ENCODE data around the gene SLC35F6.
"Not testable (repeated sequence)": the region's sequence is repeated elsewhere in the genome, so short reads cannot be mapped to it uniquely, and the experiment has no call there.

The SLC35F6 gene

GRCh38 chr2:26780203-26780760, 16.2 kb downstream of the SLC35F6 start:
- DNase-seq, result no peak

- no peak for DNase-seq
These were observed 19.0 kb downstream of the SLC35F6 start for GRCh38 chr2:26782876-26783704.

- no peak for DNase-seq
These were observed 20.6 kb downstream of the SLC35F6 start for GRCh38 chr2:26784570-26785234.

GRCh38 chr2:26785431-26786206, 21.5 kb downstream of the SLC35F6 start, which contains the start of gene CENPA:
CENPA (plus strand) TSS chr2:26786056; CDS start chr2:26786197, 141 bp downstream.
- DNase-seq, result peak in 55 of 56 donors; percentile 29 to 97 (median 91)

GRCh38 chr2:26786207-26787028, 22.3 kb downstream of the SLC35F6 start:
- no peak for DNase-seq

- no peak for DNase-seq
These were observed 28.6 kb downstream of the SLC35F6 start for GRCh38 chr2:26792720-26793119.

GRCh38 chr2:26793518-26793917, 29.4 kb downstream of the SLC35F6 start:
- DNase-seq, result no peak

- DNase-seq, result not testable (repeated sequence)
These were observed 31.1 kb downstream of the SLC35F6 start for GRCh38 chr2:26795135-26795534.

GRCh38 chr2:26801328-26801727, 37.2 kb downstream of the SLC35F6 start:
- no peak for DNase-seq

- DNase-seq, result no peak
These were observed 37.7 kb downstream of the SLC35F6 start for GRCh38 chr2:26801796-26802195.

- DNase-seq, result no peak
These were observed 41.2 kb downstream of the SLC35F6 start for GRCh38 chr2:26805241-26805676.

GRCh38 chr2:26807788-26808460, 43.8 kb downstream of the SLC35F6 start:
- DNase-seq, result peak in 8 of 56 donors; percentile 2 to 24 (median 12)

GRCh38 chr2:26809211-26809610, 45.1 kb downstream of the SLC35F6 start:
- no peak for DNase-seq

GRCh38 chr2:26809876-26810577, 45.9 kb downstream of the SLC35F6 start:
- DNase-seq, result peak in 5 of 56 donors; percentile 5 to 38 (median 22)

- peak in 1 of 56 donors; percentile 8 for DNase-seq
These were observed 47.2 kb downstream of the SLC35F6 start for GRCh38 chr2:26811261-26811660.

- no peak for DNase-seq
These were observed 48.0 kb downstream of the SLC35F6 start for GRCh38 chr2:26811791-26812694.

- DNase-seq, result no peak
These were observed 48.6 kb downstream of the SLC35F6 start for GRCh38 chr2:26812731-26813130.

Measured in amygdala (tissue), 56 donors.